B cell (primary cell): ENCODE measurements around the gene LRPPRC.

ENCODE experiments used
- EZH2 ChIP-seq: IDR thresholded peaks from 2 replicates; pipeline ENCODE4 v1.6.1; 2012; ENCODE audit warnings: borderline replicate concordance, low read depth, mild to moderate bottlenecking, moderate library complexity, low read length; ENCODE audit not compliant: insufficient read depth, poor library complexity, severe bottlenecking
- TF ChIP-seq, protein P1 (sequence below): fragments of 200-600 bp; IDR thresholded peaks from one replicate; pipeline ENCODE4 v1.8.0; 2022; ENCODE audit warnings: antibody characterized with exemption, mild to moderate bottlenecking

DNA sequence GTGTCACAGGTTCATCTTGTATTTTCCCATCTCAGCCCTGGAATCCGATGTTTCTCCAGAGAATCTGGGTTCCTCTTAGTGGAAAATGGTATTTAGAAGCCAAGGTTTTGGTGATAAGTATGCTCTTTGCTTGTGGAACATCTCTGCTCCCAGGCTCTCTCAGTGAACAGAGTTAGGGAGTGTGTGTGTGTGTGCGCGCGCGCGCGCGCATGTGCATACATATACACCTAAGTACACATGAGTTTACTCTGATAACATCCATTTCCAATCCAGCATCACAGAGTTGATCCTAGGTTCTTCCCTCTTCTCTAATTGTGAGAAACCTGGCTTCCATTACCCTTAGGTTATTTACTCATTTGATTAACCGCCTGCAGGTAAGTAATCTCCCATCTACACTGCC, 115.3 kb downstream of the LRPPRC start:
- TF ChIP-seq, protein P1, sequence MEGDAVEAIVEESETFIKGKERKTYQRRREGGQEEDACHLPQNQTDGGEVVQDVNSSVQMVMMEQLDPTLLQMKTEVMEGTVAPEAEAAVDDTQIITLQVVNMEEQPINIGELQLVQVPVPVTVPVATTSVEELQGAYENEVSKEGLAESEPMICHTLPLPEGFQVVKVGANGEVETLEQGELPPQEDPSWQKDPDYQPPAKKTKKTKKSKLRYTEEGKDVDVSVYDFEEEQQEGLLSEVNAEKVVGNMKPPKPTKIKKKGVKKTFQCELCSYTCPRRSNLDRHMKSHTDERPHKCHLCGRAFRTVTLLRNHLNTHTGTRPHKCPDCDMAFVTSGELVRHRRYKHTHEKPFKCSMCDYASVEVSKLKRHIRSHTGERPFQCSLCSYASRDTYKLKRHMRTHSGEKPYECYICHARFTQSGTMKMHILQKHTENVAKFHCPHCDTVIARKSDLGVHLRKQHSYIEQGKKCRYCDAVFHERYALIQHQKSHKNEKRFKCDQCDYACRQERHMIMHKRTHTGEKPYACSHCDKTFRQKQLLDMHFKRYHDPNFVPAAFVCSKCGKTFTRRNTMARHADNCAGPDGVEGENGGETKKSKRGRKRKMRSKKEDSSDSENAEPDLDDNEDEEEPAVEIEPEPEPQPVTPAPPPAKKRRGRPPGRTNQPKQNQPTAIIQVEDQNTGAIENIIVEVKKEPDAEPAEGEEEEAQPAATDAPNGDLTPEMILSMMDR, result no peak
- no peak for TF ChIP-seq EZH2
